Right cardiac atrium (tissue), 5 donors: Measurements from ENCODE around the gene TMEM184A. TPM values are rescaled to one million over a fixed set of nuclear protein-coding genes. Genes with fewer than 3 reads are reported as not detected.

Experiments used
- ATAC-seq, 2 donors: fragments of 200-7000 bp; cut with Tn5 transposase; one replicate each; pipeline versions ENCODE4 v1.8.0 to v1.9.1; 2020; ENCODE audit warnings: moderate library complexity in 2 of 2, mild to moderate bottlenecking in 1 of 2
- DNase-seq, 3 donors: peaks; one replicate each; pipeline ENCODE4 v3.0.0-alpha.2; 2020
- H3K27ac ChIP-seq: one replicate; pipeline ENCODE4 v1.5.1; 2013; ENCODE audit warnings: mild to moderate bottlenecking, low read length, control low read depth, moderate library complexity
- H3K27me3 ChIP-seq: one replicate; pipeline ENCODE4 v1.6.1; 2013; ENCODE audit not compliant: control insufficient read depth, insufficient read depth
- H3K4me1 ChIP-seq: one replicate; pipeline ENCODE4 v1.6.1; 2013; ENCODE audit warnings: low read length; ENCODE audit not compliant: control insufficient read depth, insufficient read depth
- H3K4me3 ChIP-seq: one replicate; pipeline ENCODE4 v1.5.1; 2013; ENCODE audit warnings: low read length, control low read depth
- H3K9me3 ChIP-seq: one replicate; pipeline ENCODE4 v1.6.1; 2013; ENCODE audit warnings: low read length; ENCODE audit not compliant: control insufficient read depth
- WGBS: extraction: QIAGEN DNeasy Blood & Tissue Kit; methylation state at CpG from one replicate; pipeline ENCODE4 v1.1.7; 2013; 5-methylcytosine and 5-hydroxymethylcytosine counted together
- intact Hi-C, 4 donors: fragments of 100-400 bp; cut with DNase I; formaldehyde crosslinking; loops; one replicate each; pipeline versions ENCODE4 v1.11.0 to v1.14.0; 2022 to 2023
- polyA plus RNA-seq: library from polyadenylated mRNA; stranded (reverse); fragments of 200-250 nt; gene quantifications from one replicate; pipeline ENCODE4 v1.2.3, GENCODE V29; 2013
- total RNA-seq, 4 donors: library from RNA; stranded (reverse); fragmentation: NEBNext Ultra II Directional; extraction: Animal tissue kit (Norgen Biotek cat#: 25700); gene quantifications; one replicate each; pipeline ENCODE4 v1.2.1, GENCODE V29; 2021
- donor health status: healthy with polysubstance abuse.
- donor health status: DM: no; HTN: yes; CAD: no.
- donor health status: DM: no; HTN: no; CAD: no.
- donor health status: DM: no; HTN: yes; CAD: no; lungs with severe emphysema.
- donor health status: DM: yes; HTN: yes; CAD: no.

TMEM184A gene
- total and polyA plus RNA-seq, 5 donors, result 0.26 to 0.62 (median 0.44) TPM; not detected in 1

DNA sequence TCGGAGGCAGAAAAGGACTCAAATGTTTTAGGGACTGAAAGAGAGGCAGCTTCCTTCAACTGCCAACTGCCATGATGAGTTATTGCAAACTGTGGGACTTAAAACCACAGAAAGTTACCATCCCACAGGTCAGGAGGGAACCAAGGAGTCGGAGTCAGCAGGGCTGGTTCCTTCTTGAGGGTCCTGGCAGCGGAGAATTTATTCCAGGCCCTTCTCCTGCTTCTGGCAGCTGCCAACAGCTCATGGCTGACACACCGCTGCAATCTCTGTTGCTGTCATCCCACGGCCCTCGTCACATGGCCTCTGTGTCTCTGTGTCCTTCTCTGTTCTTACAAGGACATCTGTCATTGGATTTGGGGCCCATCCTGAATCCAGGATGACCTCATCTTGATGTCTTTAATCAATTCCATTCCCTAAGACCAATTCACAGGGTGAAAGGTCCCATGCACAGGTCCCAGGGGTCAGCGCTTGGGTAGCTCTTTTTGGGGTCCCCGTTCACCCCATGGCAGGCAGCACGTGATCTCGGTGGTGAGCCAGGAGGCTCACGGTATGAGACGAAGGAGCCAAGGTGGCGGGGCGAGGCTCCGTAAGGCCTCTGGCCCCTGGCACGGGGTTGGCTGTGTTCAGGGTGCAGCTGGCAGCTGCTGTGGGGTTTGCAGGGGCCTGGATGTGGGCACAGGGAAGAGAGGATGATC is 41.2 kb upstream of the TMEM184A start:
- H3K4me3 ChIP-seq, result no peak overlapping the region
- intact Hi-C loops, result no loop called here
- no peaks in the 10 kb centered on the region for H3K9me3 ChIP-seq
- ATAC-seq (no peak), DNase-seq (peak in 2 of 3 donors; percentile 20 to 22)
- H3K4me1 ChIP-seq, result no peaks in the 10 kb centered on the region
- 78% methylated on average over 16 of the region's 16 CpGs for WGBS
- H3K27me3 ChIP-seq, result no peaks in the 10 kb centered on the region
- H3K27ac ChIP-seq, result no peak overlapping the region

- H3K4me1 ChIP-seq, result no peaks in the 10 kb centered on the region
- H3K9me3 ChIP-seq, result no peaks in the 10 kb centered on the region
- H3K4me3 ChIP-seq, result no peak overlapping the region
- intact Hi-C loops, result no loop called here
- H3K27me3 ChIP-seq, result no peaks in the 10 kb centered on the region
- DNase-seq, result peak in 2 of 3 donors; percentile 11 to 23
- ATAC-seq, result no peak
- no peak overlapping the region for H3K27ac ChIP-seq
- WGBS, result 73% methylated on average over 39 of the region's 39 CpGs
Measured at GRCh38 chr7:1596181-1597043, 40.4 kb upstream of the TMEM184A start.

- Histone ChIP-seq H3K27ac (no peak overlapping the region), H3K9me3 (no peaks in the 10 kb centered on the region), H3K4me1 (no peaks in the 10 kb centered on the region), H3K27me3 (no peaks in the 10 kb centered on the region), H3K4me3 (no peak overlapping the region)
- no peak for ATAC-seq
- 70% methylated on average over 12 of the region's 12 CpGs for WGBS
- intact Hi-C loops, result no loop called here
- DNase-seq, result peak in 1 of 3 donors; percentile 44
Measured at GRCh38 chr7:1595636-1596035, 39.6 kb upstream of the TMEM184A start.

DNA sequence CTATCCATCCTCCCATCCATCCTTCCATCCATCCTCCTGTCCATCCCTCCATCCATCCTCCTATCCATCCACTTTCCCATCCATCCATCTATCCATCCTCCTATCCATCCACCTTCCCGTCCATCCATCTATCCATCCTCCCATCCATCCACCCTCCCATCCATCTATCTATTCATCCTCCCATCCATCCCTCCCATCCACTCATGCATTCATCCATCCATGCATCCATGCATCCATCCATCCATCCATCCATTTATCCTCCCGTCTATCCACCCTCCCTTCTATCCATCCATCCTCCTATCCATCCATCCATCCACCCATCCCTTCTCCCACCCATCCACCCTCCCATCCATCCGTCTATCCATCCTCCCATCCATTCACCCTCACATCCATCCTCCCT is 39.0 kb upstream of the TMEM184A start:
- Histone ChIP-seq H3K9me3 (no peaks in the 10 kb centered on the region), H3K4me1 (no peaks in the 10 kb centered on the region), H3K27ac (no peak overlapping the region), H3K27me3 (no peaks in the 10 kb centered on the region), H3K4me3 (no peak overlapping the region)
- intact Hi-C loops, result no loop called here
- WGBS, result 84% methylated on average over 3 of the region's 3 CpGs
- no peak for DNase-seq
- ATAC-seq, result no peak

- intact Hi-C loops, result no loop called here
- H3K9me3 ChIP-seq, result no peaks in the 10 kb centered on the region
- no peak overlapping the region for H3K4me3 ChIP-seq
- no peak for ATAC-seq
- H3K4me1 ChIP-seq, result no peaks in the 10 kb centered on the region
- 79% methylated on average over 4 of the region's 4 CpGs for WGBS
- H3K27ac ChIP-seq, result no peak overlapping the region
- DNase-seq, result no peak
- no peaks in the 10 kb centered on the region for H3K27me3 ChIP-seq
Measured at GRCh38 chr7:1593904-1594421, 38.0 kb upstream of the TMEM184A start.

- peak in 2 of 3 donors; percentile 24 to 31 for DNase-seq
- Histone ChIP-seq H3K4me3 (no peak overlapping the region), H3K4me1 (no peaks in the 10 kb centered on the region), H3K27ac (no peak overlapping the region), H3K9me3 (no peaks in the 10 kb centered on the region), H3K27me3 (no peaks in the 10 kb centered on the region)
- 68% methylated on average over 19 of the region's 19 CpGs for WGBS
- ATAC-seq, result no peak
- intact Hi-C loops, result no loop called here
Measured at GRCh38 chr7:1593091-1593866, 37.3 kb upstream of the TMEM184A start.

DNA sequence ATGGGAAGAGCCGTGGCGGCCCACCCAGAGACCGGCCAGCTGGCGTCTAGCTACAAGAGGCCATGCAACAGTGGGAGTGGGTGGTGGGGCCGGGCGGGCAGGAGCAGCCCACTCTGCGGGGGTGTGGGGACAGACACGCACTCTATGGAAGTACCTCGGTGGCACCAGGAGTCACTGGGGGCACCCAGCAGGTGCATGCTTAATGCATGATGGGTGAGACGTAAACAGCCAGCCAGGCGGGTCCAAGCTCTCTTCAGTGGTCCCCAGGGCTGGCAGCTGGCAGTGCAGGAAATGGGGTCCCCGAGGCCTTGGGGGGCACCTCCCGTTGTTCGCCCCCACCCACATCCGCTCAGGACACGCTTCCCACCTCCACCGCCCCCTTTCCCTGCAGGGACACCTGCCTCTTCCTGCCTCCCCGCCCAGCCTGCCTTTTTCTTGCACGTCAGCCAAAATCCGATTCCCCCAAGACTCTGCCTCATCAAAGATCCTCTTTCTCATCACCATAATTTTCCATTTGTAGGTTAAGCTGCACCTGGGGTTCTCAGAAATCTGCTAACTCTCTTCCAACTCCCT is 36.4 kb upstream of the TMEM184A start:
- intact Hi-C loops, result no loop called here
- DNase-seq (peak in 2 of 3 donors; percentile 29 to 44), ATAC-seq (no peak)
- no peak overlapping the region for H3K4me3 ChIP-seq
- H3K27ac ChIP-seq, result no peak overlapping the region
- 46% methylated on average over 20 of the region's 20 CpGs for WGBS
- no peaks in the 10 kb centered on the region for H3K9me3 ChIP-seq
- no peaks in the 10 kb centered on the region for H3K27me3 ChIP-seq
- H3K4me1 ChIP-seq, result no peaks in the 10 kb centered on the region

GRCh38 chr7:1591876-1592275 is 35.9 kb upstream of the TMEM184A start:
- no peaks in the 10 kb centered on the region for H3K27me3 ChIP-seq
- no peaks in the 10 kb centered on the region for H3K9me3 ChIP-seq
- H3K27ac ChIP-seq, result no peak overlapping the region
- no peaks in the 10 kb centered on the region for H3K4me1 ChIP-seq
- 21% methylated on average over 15 of the region's 15 CpGs for WGBS
- ATAC-seq, result no peak
- no peak overlapping the region for H3K4me3 ChIP-seq
- intact Hi-C loops, result no loop called here
- peak in 2 of 3 donors; percentile 28 to 30 for DNase-seq

GRCh38 chr7:1591396-1591795 is 35.4 kb upstream of the TMEM184A start:
- intact Hi-C loops, result no loop called here
- no peak overlapping the region for H3K27ac ChIP-seq
- 57% methylated on average over 6 of the region's 6 CpGs for WGBS
- no peaks in the 10 kb centered on the region for H3K4me1 ChIP-seq
- no peaks in the 10 kb centered on the region for H3K9me3 ChIP-seq
- no peaks in the 10 kb centered on the region for H3K27me3 ChIP-seq
- DNase-seq (peak in 2 of 3 donors; percentile 3 to 10), ATAC-seq (no peak)
- no peak overlapping the region for H3K4me3 ChIP-seq

DNA sequence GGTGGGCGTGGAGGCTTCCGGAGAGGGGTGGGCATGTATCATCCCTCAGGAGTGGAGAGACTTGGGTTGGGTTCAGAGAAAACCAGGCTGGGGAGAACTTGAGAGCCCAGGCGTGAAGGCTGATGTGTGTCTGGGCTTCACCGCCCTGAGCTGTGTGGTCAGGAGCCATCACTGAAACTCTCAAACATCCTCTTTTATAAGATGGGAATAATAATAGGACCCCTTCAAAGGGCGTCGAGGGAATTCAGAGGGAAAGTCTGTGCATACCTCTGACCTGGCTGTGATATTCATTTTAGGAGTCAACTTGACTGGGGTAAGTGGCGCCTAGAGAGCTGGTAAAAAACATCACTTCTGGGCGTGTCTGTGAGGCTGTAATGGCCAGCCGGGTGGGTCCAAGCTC is 34.9 kb upstream of the TMEM184A start:
- Histone ChIP-seq H3K27me3 (no peaks in the 10 kb centered on the region), H3K4me1 (no peaks in the 10 kb centered on the region), H3K27ac (no peak overlapping the region), H3K9me3 (no peaks in the 10 kb centered on the region), H3K4me3 (no peak overlapping the region)
- DNase-seq (no peak), ATAC-seq (no peak)
- intact Hi-C loops, result no loop called here
- 66% methylated on average over 9 of the region's 9 CpGs for WGBS
